Activated T-cell treated with anti-CD3 and anti-CD28 coated beads for 1 hour (primary cell): ENCODE measurements around the gene SLC2A13.
"Not testable (repeated sequence)": the region's sequence is repeated elsewhere in the genome, so short reads cannot be mapped to it uniquely, and the experiment has no call there.

Source experiments
- DNase-seq: peaks from one replicate; pipeline ENCODE4 v3.0.0-alpha.2; 2020; ENCODE audit warnings: low read depth

The SLC2A13 gene

DNA sequence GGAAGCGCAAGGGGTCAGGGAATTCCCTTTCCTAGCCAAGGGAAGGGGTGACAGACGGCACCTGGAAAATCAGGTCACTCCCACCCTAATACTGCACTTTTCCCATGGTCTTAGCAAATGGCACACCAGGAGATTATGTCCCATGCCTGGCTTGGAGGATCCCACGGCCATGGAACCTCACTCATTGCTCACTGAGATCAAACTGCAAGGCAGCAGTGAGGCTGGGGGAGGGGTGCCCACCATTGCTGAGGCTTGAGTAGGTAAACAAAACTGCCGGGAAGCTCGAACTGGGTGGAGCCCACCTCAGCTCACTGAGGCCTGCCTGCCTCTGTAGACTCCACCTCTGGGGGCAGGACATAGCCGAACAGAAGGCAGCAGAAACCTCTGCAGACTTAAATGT, 359.7 kb downstream of the SLC2A13 start:
- not testable (repeated sequence) for DNase-seq

GRCh38 chr12:39743655-39744054, 362.2 kb downstream of the SLC2A13 start:
- no peak for DNase-seq

GRCh38 chr12:39736406-39736805, 369.5 kb downstream of the SLC2A13 start:
- DNase-seq = no peak

- DNase-seq = no peak
Measured at GRCh38 chr12:39723831-39724230, 382.1 kb downstream of the SLC2A13 start.

DNA sequence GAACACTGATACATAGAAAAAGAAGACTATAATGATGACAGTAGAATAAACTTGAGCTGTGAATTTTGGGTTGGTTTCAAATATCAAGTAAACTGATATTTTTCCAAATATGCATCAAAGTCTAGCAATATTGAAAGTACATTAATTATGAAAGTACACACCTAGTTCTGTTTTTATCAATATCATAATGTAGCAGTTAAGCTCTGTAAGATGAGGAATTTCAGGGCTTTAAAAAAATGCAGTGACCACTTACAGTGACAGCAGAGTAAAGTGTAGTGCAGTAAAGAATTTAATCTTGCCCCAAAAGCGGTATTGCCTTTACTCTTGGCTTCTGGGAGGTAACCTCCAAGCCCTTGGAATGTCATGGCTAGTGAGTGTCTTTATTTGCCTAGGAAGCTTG, 383.4 kb downstream of the SLC2A13 start:
- no peak for DNase-seq

DNA sequence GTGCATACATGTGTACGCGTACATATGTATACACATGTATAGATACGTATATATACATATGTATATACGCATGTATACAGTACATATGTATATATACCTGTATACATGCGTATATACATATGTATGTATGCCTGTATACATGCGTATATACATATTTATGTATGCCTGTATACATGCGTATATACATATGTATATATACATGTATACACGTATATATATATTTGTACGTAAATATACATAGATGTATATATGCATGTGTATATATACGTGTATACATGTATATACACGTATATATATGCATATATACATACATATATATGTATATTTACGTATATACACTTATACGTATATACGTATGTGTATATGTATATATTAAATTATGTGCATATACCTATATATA, 392.3 kb downstream of the SLC2A13 start:
- DNase-seq = no peak

DNA sequence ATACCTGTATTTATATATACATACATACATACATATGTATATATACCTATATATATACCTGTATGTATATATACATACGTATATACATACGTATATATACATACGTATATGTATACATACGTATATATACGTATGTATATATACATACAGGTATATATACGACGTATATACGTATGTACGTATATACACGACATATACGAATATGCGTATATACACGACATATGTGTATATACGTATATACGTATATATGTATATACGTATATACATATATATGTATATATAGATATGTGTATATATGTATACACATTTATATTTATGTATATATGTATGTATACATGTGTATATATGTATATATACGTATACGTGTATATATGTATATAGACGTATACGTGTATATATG, 393.5 kb downstream of the SLC2A13 start:
- no peak for DNase-seq
